ENCODE results near the gene HOXD13.

HOXD13 gene

DNA sequence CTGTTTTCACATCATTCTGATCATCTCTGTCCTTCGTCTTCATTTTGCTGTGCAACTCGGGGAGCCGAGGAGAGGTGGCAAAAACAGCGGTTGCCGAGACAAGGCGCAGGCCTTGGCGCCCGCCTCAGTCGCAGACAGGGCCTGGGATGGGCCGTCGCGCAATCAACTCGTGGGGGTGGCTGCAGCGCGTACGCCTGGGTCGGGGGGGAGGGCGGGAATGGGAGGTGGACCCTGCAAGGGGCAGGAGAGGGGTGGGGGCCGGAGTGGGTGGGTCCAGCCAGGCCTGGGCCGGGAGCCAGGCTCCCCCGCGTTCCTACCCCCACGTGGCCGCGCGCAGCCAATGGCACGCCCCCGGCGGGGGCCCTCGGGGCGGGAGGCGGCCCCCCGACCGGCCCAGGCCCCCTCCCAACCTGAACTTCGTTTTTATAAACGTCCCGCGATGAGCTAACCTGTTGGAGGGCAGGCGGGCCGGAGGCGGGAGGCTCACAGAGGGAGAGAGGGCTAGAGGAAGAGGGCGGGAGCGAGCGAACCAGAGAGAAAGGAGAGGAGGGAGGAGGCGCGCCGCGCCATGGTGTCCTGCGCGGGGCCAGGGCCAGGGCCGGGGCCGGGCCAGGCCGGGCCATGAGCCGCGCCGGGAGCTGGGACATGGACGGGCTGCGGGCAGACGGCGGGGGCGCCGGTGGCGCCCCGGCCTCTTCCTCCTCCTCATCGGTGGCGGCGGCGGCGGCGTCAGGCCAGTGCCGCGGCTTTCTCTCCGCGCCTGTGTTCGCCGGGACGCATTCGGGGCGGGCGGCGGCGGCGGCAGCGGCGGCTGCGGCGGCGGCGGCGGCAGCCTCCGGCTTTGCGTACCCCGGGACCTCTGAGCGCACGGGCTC lies at the start of gene HOXD13:
Gene HOXD13, plus strand, starts transcription at position 452 of the 875 bp plus-strand sequence. Its CDS starts 170 bp downstream, at position 622.
- no peak for DNase-seq

DNA sequence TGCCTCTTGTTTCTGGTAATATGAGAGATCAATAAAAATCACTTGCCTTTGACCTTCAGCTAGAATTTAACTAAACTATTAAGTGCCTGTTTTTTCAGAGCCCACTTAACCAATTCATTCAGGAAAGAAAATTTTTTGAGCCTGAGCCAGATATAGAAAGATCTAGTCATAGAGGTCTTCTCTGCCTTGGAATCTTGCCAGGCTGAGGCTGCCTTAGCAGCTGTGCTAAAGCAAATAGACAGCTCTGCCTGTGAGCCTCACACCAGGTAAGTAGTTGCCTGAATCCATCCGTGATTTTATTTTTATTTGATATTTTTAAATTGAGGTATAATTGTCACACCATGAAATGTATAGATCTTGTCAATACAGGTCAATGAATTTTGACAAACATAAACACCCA lies 36.1 kb upstream of the HOXD13 start:
- peak; percentile 37 to 70 for DNase-seq

DNA sequence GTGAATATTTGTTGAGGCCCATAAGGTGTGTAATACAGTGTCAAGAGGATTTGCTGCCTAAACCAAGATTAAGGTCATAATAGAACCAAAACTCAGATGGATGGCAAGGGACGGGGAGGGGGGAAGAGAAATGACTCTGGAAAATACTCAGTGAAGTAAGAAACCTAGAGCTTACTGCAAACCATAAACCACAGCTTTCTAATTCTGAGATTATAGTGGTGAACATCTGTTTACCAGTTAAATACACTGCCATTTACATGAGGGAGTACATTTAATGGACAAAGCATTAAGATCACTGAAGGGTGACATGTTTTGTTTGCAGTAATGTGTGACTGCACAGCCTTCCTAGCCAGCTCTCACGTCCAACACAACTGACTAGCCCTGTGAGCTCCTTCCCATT lies 28.6 kb upstream of the HOXD13 start:
- no peak for DNase-seq

GRCh38 chr2:176066645-176067588 lies 25.6 kb upstream of the HOXD13 start:
- DNase-seq = no peak

- no peak for DNase-seq
Measured at GRCh38 chr2:176067589-176068418, 24.7 kb upstream of the HOXD13 start.

- no peak for DNase-seq
Measured at GRCh38 chr2:176068419-176068832, 24.1 kb upstream of the HOXD13 start.

DNA sequence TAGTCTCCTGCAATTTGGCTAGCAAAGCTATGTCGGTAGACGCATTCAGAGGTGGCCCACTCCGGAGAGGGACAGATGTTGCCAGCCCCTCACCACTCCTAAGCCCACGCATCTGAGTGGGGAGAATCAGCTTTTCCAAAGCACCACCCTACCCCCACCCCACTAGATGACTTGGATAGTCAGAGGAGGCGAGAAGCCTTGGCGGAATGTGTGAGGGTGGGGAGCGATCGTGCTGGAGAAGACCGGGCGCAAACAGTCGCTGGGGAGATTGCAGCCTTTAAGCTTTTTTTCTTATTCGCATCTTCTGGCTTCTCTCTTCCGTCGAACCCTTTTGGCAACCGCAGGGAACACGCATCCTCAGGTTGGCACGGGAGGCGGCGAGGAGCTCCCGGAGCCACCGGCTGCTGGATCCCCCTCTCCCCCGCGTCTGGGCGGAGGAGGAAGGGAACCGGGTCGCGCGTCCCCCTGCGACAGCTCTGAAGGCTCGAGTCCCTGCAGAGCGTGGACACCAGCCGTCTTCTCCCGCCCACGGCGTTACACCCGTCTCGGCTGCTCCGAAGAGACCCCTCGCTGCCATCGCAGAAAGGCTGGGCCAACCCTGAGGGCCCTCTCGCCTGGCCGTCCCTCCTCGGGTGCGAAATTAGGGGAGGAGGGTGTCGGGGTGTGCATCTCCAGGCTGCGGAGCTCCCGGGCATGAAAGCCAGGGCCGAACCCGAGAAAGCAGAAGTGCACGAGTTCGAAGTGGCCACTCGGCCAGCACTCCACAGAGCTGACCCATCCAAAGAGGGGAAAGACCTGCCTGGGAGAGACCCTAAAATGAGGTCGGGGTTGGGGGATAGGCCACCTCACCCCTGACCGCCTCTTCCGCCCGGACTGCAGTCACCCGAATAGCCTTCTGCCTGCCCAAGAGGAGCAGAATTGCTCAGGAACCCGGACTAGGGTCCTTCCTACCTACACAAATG lies 20.9 kb upstream of the HOXD13 start:
- no peak for DNase-seq

- DNase-seq = no peak
Measured at GRCh38 chr2:176072292-176072669, 20.2 kb upstream of the HOXD13 start.

DNA sequence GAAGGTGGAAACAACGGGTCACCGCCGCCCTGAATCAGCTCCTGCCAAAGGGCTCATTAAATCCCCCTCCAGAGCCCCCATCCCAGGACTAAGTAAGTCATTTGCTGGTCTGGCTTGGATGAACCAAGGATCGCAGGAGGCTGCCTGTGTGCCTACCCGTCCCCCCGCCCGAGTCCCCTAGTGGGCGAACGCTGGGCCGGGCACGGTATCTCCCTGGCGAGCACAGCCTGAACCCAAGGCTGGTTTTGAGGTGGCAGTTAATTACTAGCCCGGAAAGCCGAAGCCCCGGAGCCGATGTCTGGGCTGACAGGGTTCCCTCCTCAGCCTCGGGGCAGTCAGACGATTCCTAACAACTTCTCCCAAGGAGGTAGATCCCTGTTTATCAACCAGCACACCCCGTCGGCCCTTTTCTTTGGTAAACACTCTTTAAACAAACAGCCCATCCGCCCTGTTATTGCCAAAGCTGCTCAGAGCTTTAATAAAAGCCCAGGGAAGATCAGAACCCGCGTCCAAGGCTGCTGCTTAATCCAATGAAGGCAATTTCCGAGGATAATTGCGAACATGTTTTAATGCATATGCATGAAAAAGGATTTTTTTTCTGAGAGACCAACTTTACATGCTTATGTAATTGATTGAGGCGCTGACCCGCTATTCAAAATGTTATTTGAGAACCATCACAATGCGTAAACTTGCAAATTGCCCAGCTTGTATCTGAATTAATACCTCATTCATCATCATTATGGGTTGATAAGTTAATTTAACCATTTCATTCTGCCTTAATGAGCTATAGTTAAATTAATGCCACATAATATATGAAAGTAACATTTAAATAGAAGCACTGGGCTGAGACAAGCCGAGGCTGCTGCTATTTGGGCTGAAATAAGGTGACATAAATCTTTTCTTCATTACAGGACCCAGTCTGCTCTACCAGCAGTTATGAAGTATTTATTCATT lies 19.3 kb upstream of the HOXD13 start:
- DNase-seq = no peak

GRCh38 chr2:176074919-176075425 lies 17.5 kb upstream of the HOXD13 start:
- DNase-seq = no peak

GRCh38 chr2:176075481-176075880 lies 17.0 kb upstream of the HOXD13 start:
- DNase-seq = no peak

- no peak for DNase-seq
Measured at GRCh38 chr2:176076063-176076462, 16.5 kb upstream of the HOXD13 start.

GRCh38 chr2:176076796-176077195 lies 15.7 kb upstream of the HOXD13 start:
- no peak for DNase-seq

DNA sequence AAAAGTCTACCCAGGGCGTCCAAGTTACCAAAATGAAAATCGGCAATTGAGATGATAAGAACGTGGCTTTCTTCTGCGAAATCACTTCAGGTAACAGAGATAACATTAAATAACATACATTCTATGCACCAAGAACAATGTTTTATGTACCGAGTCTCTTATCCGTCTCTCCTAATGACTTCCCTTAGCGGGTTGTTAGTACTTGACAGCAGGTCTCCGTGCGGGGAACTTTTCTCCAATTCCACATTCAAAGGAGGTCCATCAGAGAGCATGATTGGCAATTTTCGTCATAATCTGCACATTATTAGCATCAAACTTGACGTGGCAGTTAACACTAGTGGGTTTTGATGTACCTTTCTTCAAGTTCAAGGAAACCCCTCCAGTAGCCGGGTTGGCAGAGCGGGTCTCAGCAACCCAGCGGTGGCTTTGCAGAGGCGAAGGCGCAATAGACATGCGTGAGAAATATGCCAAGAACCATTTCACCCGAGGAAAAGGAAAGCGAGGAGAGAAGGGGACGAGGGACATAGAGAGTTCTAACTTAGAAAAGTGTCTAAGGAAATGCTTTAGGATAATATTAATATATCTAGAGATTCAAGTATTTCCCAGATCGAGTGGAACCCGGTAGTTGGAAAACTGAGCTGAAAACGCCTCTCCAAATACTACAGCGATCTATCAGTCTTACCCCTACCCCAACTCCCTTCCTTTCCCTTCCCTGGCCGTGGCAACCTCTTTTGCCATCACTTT lies 13.8 kb upstream of the HOXD13 start:
- DNase-seq = no peak

- no peak for DNase-seq
Measured at GRCh38 chr2:176079285-176079830, 13.2 kb upstream of the HOXD13 start.

GRCh38 chr2:176079831-176080539 lies 12.5 kb upstream of the HOXD13 start:
- DNase-seq = no peak

DNA sequence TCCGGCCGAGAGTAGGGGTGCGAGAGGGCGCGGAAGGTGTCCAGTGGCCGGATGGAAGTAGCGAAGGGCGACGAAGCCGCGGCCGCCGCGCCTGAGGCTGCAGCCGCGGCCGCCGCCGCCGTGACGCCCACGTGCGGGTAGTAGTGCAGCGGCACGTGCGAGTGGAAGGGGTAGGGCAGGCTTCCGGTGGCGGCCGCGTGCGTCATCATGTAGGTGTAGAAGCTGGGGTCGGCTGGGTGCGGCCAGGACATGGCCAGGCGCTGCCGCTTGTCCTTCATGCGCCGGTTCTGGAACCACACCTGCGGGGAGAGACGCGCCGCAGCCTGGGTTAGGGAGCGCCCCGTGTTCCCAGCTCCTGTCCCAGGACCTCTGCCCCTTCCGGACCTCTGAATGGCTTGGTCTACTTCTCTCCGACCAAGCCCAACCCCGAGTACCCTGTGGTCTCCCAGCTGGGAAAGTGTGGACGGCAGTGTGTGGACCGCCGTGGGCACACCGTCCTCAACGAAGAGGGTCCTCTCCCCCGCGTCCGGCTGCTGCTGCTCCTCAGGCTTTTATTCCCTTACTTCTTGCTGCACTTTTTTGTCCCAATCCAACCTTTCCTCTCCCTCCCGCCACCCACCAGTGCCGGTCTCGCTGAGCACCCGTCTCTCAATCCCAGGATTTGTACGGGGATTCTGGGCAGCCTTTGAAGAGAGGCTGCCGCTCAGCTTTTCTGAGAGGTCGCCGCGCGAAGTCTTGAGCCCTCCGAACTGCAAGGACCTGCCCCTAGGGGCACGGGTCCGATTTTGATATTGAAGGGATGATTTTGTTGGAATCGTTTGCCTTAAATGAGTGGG lies 11.8 kb upstream of the HOXD13 start:
- DNase-seq = no peak
